H1 (cell line): ENCODE results near the gene MATK.

ENCODE experiments used
- CEBPB ChIP-seq: IDR thresholded peaks from 2 replicates; pipeline ENCODE4 v1.6.1; 2012; ENCODE audit warnings: low read depth, low read length
- EZH2 ChIP-seq: fragments of 200-600 bp; sonication (generic); IDR thresholded peaks from 2 replicates; pipeline ENCODE4 v1.7.1; 2012; ENCODE audit warnings: low read depth, mild to moderate bottlenecking, moderate library complexity, low read length, inconsistent platforms; ENCODE audit not compliant: severe bottlenecking
- JUND ChIP-seq: IDR thresholded peaks from 2 replicates; pipeline ENCODE4 v1.6.1; 2011; ENCODE audit warnings: mild to moderate bottlenecking, improper control_type of control experiment, low read length
- NRF1 ChIP-seq: IDR thresholded peaks from 2 replicates; pipeline ENCODE4 v1.6.1; 2011; ENCODE audit warnings: mild to moderate bottlenecking, low read depth, low read length, improper control_type of control experiment
- POLR2A ChIP-seq, 2 experiments: IDR thresholded peaks; 1 replicate in 1 of 2; 2 replicates in 1 of 2; pipeline ENCODE4 v1.6.1; 2011; ENCODE audit warnings: low read depth in 2 of 2, low read length in 2 of 2, mild to moderate bottlenecking in 2 of 2; ENCODE audit errors: control extremely low read depth in 1 of 2
- RAD21 ChIP-seq, 2 experiments: IDR thresholded peaks in 1 of 2; conservative IDR thresholded peaks in 1 of 2; 2 replicates each; pipeline ENCODE4 v1.6.1; 2011; ENCODE audit warnings: low read depth in 2 of 2, low read length in 2 of 2, improper control_type of control experiment in 1 of 2, inconsistent platforms in 1 of 2, mild to moderate bottlenecking in 1 of 2, moderate library complexity in 1 of 2
- SIN3A ChIP-seq, 2 experiments: IDR thresholded peaks in 1 of 2; conservative IDR thresholded peaks in 1 of 2; 2 replicates each; pipeline ENCODE4 v1.6.1; 2011 to 2012; ENCODE audit warnings: low read length in 2 of 2, improper control_type of control experiment in 1 of 2, low read depth in 1 of 2, mild to moderate bottlenecking in 1 of 2
- SIRT6 ChIP-seq: IDR thresholded peaks from one replicate; pipeline ENCODE4 v1.7.1; 2012; ENCODE audit warnings: low read length, inconsistent platforms
- TAF1 ChIP-seq: IDR thresholded peaks from 2 replicates; pipeline ENCODE4 v1.6.1; 2011; ENCODE audit warnings: mild to moderate bottlenecking, low read depth, low read length
- TBP ChIP-seq: IDR thresholded peaks from 2 replicates; pipeline ENCODE4 v1.6.1; 2011; ENCODE audit warnings: low read depth, low read length, improper control_type of control experiment
- TF ChIP-seq, protein P1 (sequence below), 3 experiments: IDR thresholded peaks; 1 replicate in 2 of 3; 2 replicates in 1 of 3; pipeline versions ENCODE4 v1.5.1 to v1.6.1; 2011; ENCODE audit warnings: low read length in 3 of 3, mild to moderate bottlenecking in 3 of 3, inconsistent platforms in 2 of 3, low read depth in 1 of 3, moderate library complexity in 1 of 3; ENCODE audit not compliant: insufficient read depth in 1 of 3; ENCODE audit errors: control extremely low read depth in 1 of 3

DNA sequence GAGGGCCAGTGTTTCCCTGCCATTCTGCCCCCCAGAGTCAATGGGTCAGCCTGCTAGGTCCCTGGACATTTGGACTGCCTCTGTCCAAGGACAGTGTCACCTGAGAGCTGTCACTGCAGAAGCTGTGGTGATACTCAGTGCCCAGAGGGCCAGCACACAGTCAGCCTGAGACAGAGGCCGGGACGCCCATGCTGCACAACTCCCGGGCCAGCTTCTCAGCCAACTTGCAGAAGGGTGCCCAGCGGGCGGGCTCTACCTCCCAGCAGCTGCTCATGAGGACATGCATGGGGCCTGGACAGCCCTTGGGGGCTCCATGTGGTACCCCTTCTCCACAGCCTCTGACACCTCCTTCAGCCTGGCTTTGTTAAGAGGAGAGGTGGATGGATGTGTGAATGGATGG, 10.3 kb downstream of the MATK start:
- TF ChIP-seq TAF1 (no peak), JUND (no peak), NRF1 (no peak), EZH2 (no peak), POLR2A (IDR thresholded peaks at IDR 0.05; ENCODE audit: control extremely low read depth in 1 of 2, low read depth in 2 of 2, low read length in 2 of 2) (no peak), TBP (no peak), RAD21 (IDR thresholded peaks at IDR 0.05 in 1 of 2, conservative IDR thresholded peaks at IDR 0.05 in 1 of 2; ENCODE audit: low read depth in 2 of 2, low read length in 2 of 2) (no peak), SIRT6 (no peak), CEBPB (no peak), SIN3A (conservative IDR thresholded peaks at IDR 0.05 in 1 of 2, IDR thresholded peaks at IDR 0.05 in 1 of 2; ENCODE audit: low read depth in 1 of 2, low read length in 2 of 2) (no peak)
- TF ChIP-seq, protein P1, sequence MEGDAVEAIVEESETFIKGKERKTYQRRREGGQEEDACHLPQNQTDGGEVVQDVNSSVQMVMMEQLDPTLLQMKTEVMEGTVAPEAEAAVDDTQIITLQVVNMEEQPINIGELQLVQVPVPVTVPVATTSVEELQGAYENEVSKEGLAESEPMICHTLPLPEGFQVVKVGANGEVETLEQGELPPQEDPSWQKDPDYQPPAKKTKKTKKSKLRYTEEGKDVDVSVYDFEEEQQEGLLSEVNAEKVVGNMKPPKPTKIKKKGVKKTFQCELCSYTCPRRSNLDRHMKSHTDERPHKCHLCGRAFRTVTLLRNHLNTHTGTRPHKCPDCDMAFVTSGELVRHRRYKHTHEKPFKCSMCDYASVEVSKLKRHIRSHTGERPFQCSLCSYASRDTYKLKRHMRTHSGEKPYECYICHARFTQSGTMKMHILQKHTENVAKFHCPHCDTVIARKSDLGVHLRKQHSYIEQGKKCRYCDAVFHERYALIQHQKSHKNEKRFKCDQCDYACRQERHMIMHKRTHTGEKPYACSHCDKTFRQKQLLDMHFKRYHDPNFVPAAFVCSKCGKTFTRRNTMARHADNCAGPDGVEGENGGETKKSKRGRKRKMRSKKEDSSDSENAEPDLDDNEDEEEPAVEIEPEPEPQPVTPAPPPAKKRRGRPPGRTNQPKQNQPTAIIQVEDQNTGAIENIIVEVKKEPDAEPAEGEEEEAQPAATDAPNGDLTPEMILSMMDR (IDR thresholded peaks at IDR 0.05; ENCODE audit: control extremely low read depth in 1 of 3, insufficient read depth in 1 of 3, low read depth in 1 of 3, low read length in 3 of 3) = no peak
